Lower leg skin (tissue), 3 donors: ENCODE data around the gene HSPB9.

Experiments used
- CTCF ChIP-seq, 3 donors: fragments of 450-650 bp; IDR thresholded peaks; one replicate each; pipeline ENCODE4 v1.5.1; 2016; ENCODE audit warnings: antibody characterized with exemption in 3 of 3, mild to moderate bottlenecking in 3 of 3, moderate library complexity in 2 of 3
- POLR2A ChIP-seq, 2 donors: fragments of 450-650 bp; IDR thresholded peaks; one replicate each; pipeline ENCODE4 v1.6.1; 2016 to 2017; ENCODE audit warnings: antibody characterized with exemption in 2 of 2, mild to moderate bottlenecking in 1 of 2, moderate library complexity in 1 of 2

GRCh38 chr17:42163696-42164407 is 41.2 kb downstream of the HSPB9 start:
- TF ChIP-seq CTCF (IDR thresholded peaks at IDR 0.05) = no peak
- no peak for TF ChIP-seq POLR2A (IDR thresholded peaks at IDR 0.05)
